HFF-Myc (cell line): ENCODE data around the gene MTX1.

Experiments
- DNase-seq: peaks from one replicate; pipeline ENCODE4 v3.0.0-alpha.2; 2011; ENCODE audit warnings: low read depth; ENCODE audit errors: extremely low read depth
- H3K4me3 ChIP-seq: replicated peaks from 2 replicates; pipeline ENCODE4 v1.5.1; 2011; ENCODE audit warnings: low read depth, mild to moderate bottlenecking, control low read depth, low read length
- CTCF ChIP-seq: IDR thresholded peaks from 2 replicates; pipeline ENCODE4 v1.5.1; 2012; ENCODE audit warnings: mild to moderate bottlenecking, low read depth, low read length, control low read depth; ENCODE audit errors: missing control alignments

MTX1 gene

GRCh38 chr1:155181371-155182051 lies 27.0 kb upstream of the MTX1 start:
- no peak for DNase-seq

GRCh38 chr1:155182052-155182550 lies 26.4 kb upstream of the MTX1 start:
- TF ChIP-seq CTCF, result no peak
- no peak for DNase-seq
- no peak overlapping the region for H3K4me3 ChIP-seq

More at GRCh38 chr1:155181371-155182051, 27.0 kb upstream of the MTX1 start:
- H3K4me3 ChIP-seq, result no peak overlapping the region
- TF ChIP-seq CTCF, result no peak

- no peak for DNase-seq
- no peak overlapping the region for H3K4me3 ChIP-seq
- TF ChIP-seq CTCF, result no peak
These were observed 24.7 kb upstream of the MTX1 start for GRCh38 chr1:155183775-155184221.

- H3K4me3 ChIP-seq, result no peak overlapping the region
- no peak for TF ChIP-seq CTCF
- DNase-seq, result no peak
These were observed 24.1 kb upstream of the MTX1 start for GRCh38 chr1:155184351-155184811.

- no peak for TF ChIP-seq CTCF
- no peak for DNase-seq
- H3K4me3 ChIP-seq, result no peak overlapping the region
These were observed 23.4 kb upstream of the MTX1 start for GRCh38 chr1:155184835-155185782.

- H3K4me3 ChIP-seq, result no peak overlapping the region
- TF ChIP-seq CTCF, result no peak
- no peak for DNase-seq
These were observed 22.8 kb upstream of the MTX1 start for GRCh38 chr1:155185783-155186066.
